CD4-positive, alpha-beta T cell treated with Interleukin-6 at 100 ng/mL for 8 hours (primary cell): ENCODE measurements around the gene NCBP3.
"Not testable (repeated sequence)": the region's sequence is repeated elsewhere in the genome, so short reads cannot be mapped to it uniquely, and the experiment has no call there.

ENCODE experiments used
- DNase-seq: peaks from one replicate; pipeline ENCODE4 v3.0.0-alpha.2; 2020; ENCODE audit warnings: mixed read lengths, low spot score

The NCBP3 gene

GRCh38 chr17:3792481-3792880 is 53.6 kb downstream of the NCBP3 start:
- DNase-seq = no peak

- DNase-seq = peak; percentile 43
Observed at GRCh38 chr17:3788200-3788599, 57.8 kb downstream of the NCBP3 start.

GRCh38 chr17:3785323-3785722 is 60.7 kb downstream of the NCBP3 start:
- not testable (repeated sequence) for DNase-seq

- no peak for DNase-seq
Observed at GRCh38 chr17:3782751-3783150, 63.3 kb downstream of the NCBP3 start.

GRCh38 chr17:3780986-3781385 is 65.1 kb downstream of the NCBP3 start:
- no peak for DNase-seq

- no peak for DNase-seq
Observed at GRCh38 chr17:3777366-3778120, 68.5 kb downstream of the NCBP3 start.

- no peak for DNase-seq
Observed at GRCh38 chr17:3773966-3774365, 72.1 kb downstream of the NCBP3 start.

- no peak for DNase-seq
Observed at GRCh38 chr17:3773511-3773910, 72.5 kb downstream of the NCBP3 start.

GRCh38 chr17:3772764-3773163 is 73.3 kb downstream of the NCBP3 start:
- DNase-seq = no peak

- DNase-seq = no peak
Observed at GRCh38 chr17:3771140-3771539, 74.9 kb downstream of the NCBP3 start.

- DNase-seq = no peak
Observed at GRCh38 chr17:3770466-3770865, 75.6 kb downstream of the NCBP3 start.

GRCh38 chr17:3768769-3769168 is 77.3 kb downstream of the NCBP3 start:
- DNase-seq = no peak

- DNase-seq = no peak
Observed at GRCh38 chr17:3768341-3768740, 77.7 kb downstream of the NCBP3 start.

GRCh38 chr17:3766779-3767178 is 79.3 kb downstream of the NCBP3 start:
- DNase-seq = peak; percentile 32

- no peak for DNase-seq
Observed at GRCh38 chr17:3765981-3766380, 80.1 kb downstream of the NCBP3 start.

GRCh38 chr17:3763777-3764170 is 82.3 kb downstream of the NCBP3 start:
- no peak for DNase-seq

- DNase-seq = peak; percentile 55
Observed at GRCh38 chr17:3762922-3763776, 82.9 kb downstream of the NCBP3 start.

- no peak for DNase-seq
Observed at GRCh38 chr17:3761918-3762380, 84.1 kb downstream of the NCBP3 start.

GRCh38 chr17:3761036-3761917 is 84.8 kb downstream of the NCBP3 start:
- no peak for DNase-seq

- DNase-seq = no peak
Observed at GRCh38 chr17:3759597-3760216, 86.3 kb downstream of the NCBP3 start.

GRCh38 chr17:3755335-3756030 is 90.6 kb downstream of the NCBP3 start:
- DNase-seq = no peak
